ENCODE measurements around the gene MMP17.
"Not testable (repeated sequence)": the region's sequence is repeated elsewhere in the genome, so short reads cannot be mapped to it uniquely, and the experiment has no call there.

The MMP17 gene

DNA sequence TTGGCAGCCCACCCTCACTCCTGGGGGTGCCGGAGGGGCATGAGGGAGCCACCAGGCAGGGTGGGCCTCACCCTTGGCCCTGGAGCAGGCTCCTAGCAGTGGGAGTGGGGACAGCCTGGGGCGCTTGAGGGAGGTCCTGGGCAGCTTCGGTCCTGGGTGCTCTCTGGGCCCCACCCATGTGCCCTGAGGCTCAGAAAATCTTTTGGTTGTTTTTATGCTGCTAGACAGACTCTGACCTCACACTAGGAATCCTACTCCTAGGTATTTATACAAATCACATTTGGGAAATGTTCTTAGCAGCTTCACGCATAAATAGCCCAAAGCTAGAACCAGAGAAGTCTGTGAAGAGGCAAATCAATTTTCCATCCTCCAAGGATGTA, 55.3 kb downstream of the MMP17 start (continued):
- TF ChIP-seq, protein P1, sequence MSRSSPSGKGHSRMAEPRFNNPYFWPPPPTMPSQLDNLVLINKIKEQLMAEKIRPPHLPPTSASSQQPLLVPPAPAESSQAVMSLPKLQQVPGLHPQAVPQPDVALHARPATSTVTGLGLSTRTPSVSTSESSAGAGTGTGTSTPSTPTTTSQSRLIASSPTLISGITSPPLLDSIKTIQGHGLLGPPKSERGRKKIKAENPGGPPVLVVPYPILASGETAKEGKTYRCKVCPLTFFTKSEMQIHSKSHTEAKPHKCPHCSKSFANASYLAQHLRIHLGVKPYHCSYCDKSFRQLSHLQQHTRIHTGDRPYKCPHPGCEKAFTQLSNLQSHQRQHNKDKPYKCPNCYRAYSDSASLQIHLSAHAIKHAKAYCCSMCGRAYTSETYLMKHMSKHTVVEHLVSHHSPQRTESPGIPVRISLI (tag by site-specific recombination; IDR thresholded peaks at IDR 0.05) = no peak
- TF ChIP-seq ZNF112 (tag by site-specific recombination; IDR thresholded peaks at IDR 0.05) = no peak
- no peak for TF ChIP-seq ZNF629 (tag by site-specific recombination; IDR thresholded peaks at IDR 0.05)
- TF ChIP-seq ZNF626 (tag by site-specific recombination; IDR thresholded peaks at IDR 0.05) = no peak
- TF ChIP-seq, protein P2, sequence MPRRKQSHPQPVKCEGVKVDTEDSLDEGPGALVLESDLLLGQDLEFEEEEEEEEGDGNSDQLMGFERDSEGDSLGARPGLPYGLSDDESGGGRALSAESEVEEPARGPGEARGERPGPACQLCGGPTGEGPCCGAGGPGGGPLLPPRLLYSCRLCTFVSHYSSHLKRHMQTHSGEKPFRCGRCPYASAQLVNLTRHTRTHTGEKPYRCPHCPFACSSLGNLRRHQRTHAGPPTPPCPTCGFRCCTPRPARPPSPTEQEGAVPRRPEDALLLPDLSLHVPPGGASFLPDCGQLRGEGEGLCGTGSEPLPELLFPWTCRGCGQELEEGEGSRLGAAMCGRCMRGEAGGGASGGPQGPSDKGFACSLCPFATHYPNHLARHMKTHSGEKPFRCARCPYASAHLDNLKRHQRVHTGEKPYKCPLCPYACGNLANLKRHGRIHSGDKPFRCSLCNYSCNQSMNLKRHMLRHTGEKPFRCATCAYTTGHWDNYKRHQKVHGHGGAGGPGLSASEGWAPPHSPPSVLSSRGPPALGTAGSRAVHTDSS (tag by site-specific recombination; IDR thresholded peaks at IDR 0.05) = no peak
- no peak for TF ChIP-seq ZNF48 (tag by site-specific recombination; IDR thresholded peaks at IDR 0.05)
- TF ChIP-seq ZNF449 (tag by site-specific recombination; IDR thresholded peaks at IDR 0.05) = no peak
- TF ChIP-seq ZNF26 (tag by site-specific recombination; IDR thresholded peaks at IDR 0.05) = no peak
- no peak for TF ChIP-seq BCL11A (tag by site-specific recombination; IDR thresholded peaks at IDR 0.05; ENCODE audit: low read depth)
- no peak for TF ChIP-seq ZNF324 (tag by site-specific recombination; IDR thresholded peaks at IDR 0.05)

GRCh38 chr12:131885076-131885475, 56.9 kb downstream of the MMP17 start:
- H3K9me3 ChIP-seq (ENCODE audit: control insufficient read depth, insufficient read depth, low read depth, low read length); CTCF ChIA-PET; POLR2A ChIA-PET: not testable (repeated sequence)

GRCh38 chr12:131885543-131886057, 57.4 kb downstream of the MMP17 start:
- H3K4me1 ChIP-seq (ENCODE audit: control insufficient read depth, insufficient read depth, low read length) = no peaks in the 10 kb centered on the region
- no peak overlapping the region for H3K27ac ChIP-seq (ENCODE audit: extremely low read depth, low read depth, low read length)
- H3K4me3 ChIP-seq (ENCODE audit: low read depth, low read length) = no peak overlapping the region
- H3K36me3 ChIP-seq (ENCODE audit: control insufficient read depth in 2 of 2, insufficient read depth in 1 of 2, low read length in 2 of 2) = no peaks in the 10 kb centered on the region; a peak in 1 of 3 replicates
- H3K9me3 ChIP-seq (ENCODE audit: control insufficient read depth, insufficient read depth, low read depth, low read length) = no peaks in the 10 kb centered on the region
- ChIA-PET POLR2A (no interaction called here), CTCF (no interaction called here)
- TF ChIP-seq KLF7 (tag by site-specific recombination; IDR thresholded peaks at IDR 0.05; ENCODE audit: borderline replicate concordance) (no peak), SCRT2 (tag by site-specific recombination; IDR thresholded peaks at IDR 0.05) (no peak), MYNN (tag by site-specific recombination; IDR thresholded peaks at IDR 0.05; ENCODE audit: borderline replicate concordance) (no peak), ZNF19 (tag by site-specific recombination; IDR thresholded peaks at IDR 0.05; ENCODE audit: low read depth) (no peak), ZNF354C (tag by site-specific recombination; IDR thresholded peaks at IDR 0.05; ENCODE audit: borderline replicate concordance, low read depth) (no peak), BCL6B (tag by site-specific recombination; IDR thresholded peaks at IDR 0.05) (no peak), ZNF660 (tag by site-specific recombination; IDR thresholded peaks at IDR 0.05) (no peak), REST (tag by site-specific recombination; IDR thresholded peaks at IDR 0.05) (no peak)
- TF ChIP-seq, protein P3, sequence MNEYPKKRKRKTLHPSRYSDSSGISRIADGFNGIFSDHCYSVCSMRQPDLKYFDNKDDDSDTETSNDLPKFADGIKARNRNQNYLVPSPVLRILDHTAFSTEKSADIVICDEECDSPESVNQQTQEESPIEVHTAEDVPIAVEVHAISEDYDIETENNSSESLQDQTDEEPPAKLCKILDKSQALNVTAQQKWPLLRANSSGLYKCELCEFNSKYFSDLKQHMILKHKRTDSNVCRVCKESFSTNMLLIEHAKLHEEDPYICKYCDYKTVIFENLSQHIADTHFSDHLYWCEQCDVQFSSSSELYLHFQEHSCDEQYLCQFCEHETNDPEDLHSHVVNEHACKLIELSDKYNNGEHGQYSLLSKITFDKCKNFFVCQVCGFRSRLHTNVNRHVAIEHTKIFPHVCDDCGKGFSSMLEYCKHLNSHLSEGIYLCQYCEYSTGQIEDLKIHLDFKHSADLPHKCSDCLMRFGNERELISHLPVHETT (tag by site-specific recombination; IDR thresholded peaks at IDR 0.05) = no peak

More at GRCh38 chr12:131885076-131885475, 56.9 kb downstream of the MMP17 start:
- H3K36me3 ChIP-seq (ENCODE audit: control insufficient read depth in 2 of 2, insufficient read depth in 1 of 2, low read length in 2 of 2); H3K4me1 ChIP-seq (ENCODE audit: control insufficient read depth, insufficient read depth, low read length); H3K27ac ChIP-seq (ENCODE audit: extremely low read depth, low read depth, low read length); H3K4me3 ChIP-seq (ENCODE audit: low read depth, low read length): not testable (repeated sequence)
